Activated naive CD4-positive, alpha-beta T cell treated with anti-CD3 and anti-CD28 coated beads, Interleukin-2, amount 50 U/mL, for 24 hours (primary cell): ENCODE data around the gene PPP4R4.
"Not testable (repeated sequence)": the region's sequence is repeated elsewhere in the genome, so short reads cannot be mapped to it uniquely, and the experiment has no call there.

ENCODE experiments used
- H3K27ac Mint-ChIP-seq: one replicate; pipeline ENCODE4 v1.8.0; 2021; ENCODE audit warnings: mild to moderate bottlenecking, mixed read lengths
- H3K27me3 Mint-ChIP-seq: one replicate; pipeline ENCODE4 v1.8.0; 2021; ENCODE audit warnings: mixed read lengths
- H3K36me3 Mint-ChIP-seq: one replicate; pipeline ENCODE4 v1.8.0; 2021; ENCODE audit warnings: mixed read lengths
- H3K4me1 Mint-ChIP-seq: one replicate; pipeline ENCODE4 v1.8.0; 2021; ENCODE audit warnings: mixed read lengths
- H3K4me3 Mint-ChIP-seq: one replicate; pipeline ENCODE4 v1.8.0; 2021; ENCODE audit warnings: mild to moderate bottlenecking, mixed read lengths
- H3K9me3 Mint-ChIP-seq: one replicate; pipeline ENCODE4 v1.8.0; 2021; ENCODE audit warnings: mixed read lengths

PPP4R4 gene

GRCh38 chr14:94296181-94296545, 122.0 kb downstream of the PPP4R4 start:
- not testable (repeated sequence) for H3K4me1 Mint-ChIP-seq, H3K27ac Mint-ChIP-seq, H3K27me3 Mint-ChIP-seq, H3K36me3 Mint-ChIP-seq, H3K9me3 Mint-ChIP-seq, H3K4me3 Mint-ChIP-seq

DNA sequence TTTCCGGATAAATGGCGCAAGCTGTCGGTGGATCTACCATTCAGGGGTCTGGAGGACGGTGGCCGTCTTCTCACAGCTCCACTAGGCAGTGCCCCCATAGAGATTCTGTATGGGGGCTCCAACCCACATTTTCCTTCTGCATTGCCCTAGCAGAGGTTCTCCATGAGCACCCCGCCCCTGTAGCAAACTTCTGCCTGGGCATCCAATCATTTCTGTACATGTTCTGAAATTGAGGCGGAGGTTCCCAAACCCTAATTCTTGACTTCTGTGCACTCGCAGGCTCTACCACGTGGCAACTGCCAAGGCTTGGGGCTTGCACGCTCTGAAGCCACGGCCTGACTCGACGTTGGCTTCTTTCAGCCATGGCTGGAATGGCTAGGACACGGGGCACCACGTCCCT, 124.0 kb downstream of the PPP4R4 start:
- peaks cover 8% of the 10 kb centered on the region for H3K27me3 Mint-ChIP-seq
- H3K36me3 Mint-ChIP-seq = no peaks in the 10 kb centered on the region
- no peak overlapping the region for H3K27ac Mint-ChIP-seq
- no peaks in the 10 kb centered on the region for H3K9me3 Mint-ChIP-seq
- H3K4me1 Mint-ChIP-seq = no peaks in the 10 kb centered on the region
- no peak overlapping the region for H3K4me3 Mint-ChIP-seq

- Mint-ChIP-seq H3K36me3 (no peaks in the 10 kb centered on the region), H3K9me3 (peaks cover 9% of the 10 kb centered on the region), H3K27me3 (peaks cover 7% of the 10 kb centered on the region), H3K27ac (no peak overlapping the region), H3K4me1 (no peaks in the 10 kb centered on the region), H3K4me3 (no peak overlapping the region)
Measured at GRCh38 chr14:94303111-94303510, 129.0 kb downstream of the PPP4R4 start.

DNA sequence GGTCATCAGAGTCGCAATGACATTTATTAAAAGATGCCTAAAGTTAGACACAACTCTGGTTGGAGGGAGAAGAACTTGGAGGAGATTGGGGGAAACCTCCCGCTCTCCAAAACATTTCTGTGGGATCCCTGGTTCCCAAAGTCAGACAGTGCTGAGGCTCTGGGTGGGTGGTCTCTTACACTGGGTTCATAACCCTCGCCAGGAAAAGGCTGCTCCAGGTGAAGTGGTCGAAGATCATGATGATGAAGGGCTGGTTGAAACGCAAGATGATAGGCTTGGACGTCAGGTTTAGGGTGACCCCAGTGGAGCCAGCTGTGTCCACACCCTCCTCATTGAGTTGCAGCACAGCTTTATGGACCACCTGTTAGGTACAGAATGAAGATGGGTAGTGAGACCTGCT, 130.1 kb downstream of the PPP4R4 start:
- Mint-ChIP-seq H3K36me3 (no peaks in the 10 kb centered on the region), H3K27me3 (peaks cover 2% of the 10 kb centered on the region), H3K27ac (no peak overlapping the region), H3K4me1 (no peaks in the 10 kb centered on the region), H3K4me3 (no peak overlapping the region), H3K9me3 (peaks cover 15% of the 10 kb centered on the region)

GRCh38 chr14:94305620-94306019, 131.5 kb downstream of the PPP4R4 start:
- Mint-ChIP-seq H3K27me3 (peaks cover 2% of the 10 kb centered on the region), H3K4me1 (no peaks in the 10 kb centered on the region), H3K4me3 (no peak overlapping the region), H3K36me3 (no peaks in the 10 kb centered on the region), H3K9me3 (peaks cover 16% of the 10 kb centered on the region), H3K27ac (no peak overlapping the region)

GRCh38 chr14:94306047-94306978, 132.2 kb downstream of the PPP4R4 start:
- H3K9me3 Mint-ChIP-seq = peaks cover 16% of the 10 kb centered on the region
- H3K4me1 Mint-ChIP-seq = no peaks in the 10 kb centered on the region
- H3K27me3 Mint-ChIP-seq = peaks cover 2% of the 10 kb centered on the region
- no peak overlapping the region for H3K4me3 Mint-ChIP-seq
- no peak overlapping the region for H3K27ac Mint-ChIP-seq
- H3K36me3 Mint-ChIP-seq = no peaks in the 10 kb centered on the region

DNA sequence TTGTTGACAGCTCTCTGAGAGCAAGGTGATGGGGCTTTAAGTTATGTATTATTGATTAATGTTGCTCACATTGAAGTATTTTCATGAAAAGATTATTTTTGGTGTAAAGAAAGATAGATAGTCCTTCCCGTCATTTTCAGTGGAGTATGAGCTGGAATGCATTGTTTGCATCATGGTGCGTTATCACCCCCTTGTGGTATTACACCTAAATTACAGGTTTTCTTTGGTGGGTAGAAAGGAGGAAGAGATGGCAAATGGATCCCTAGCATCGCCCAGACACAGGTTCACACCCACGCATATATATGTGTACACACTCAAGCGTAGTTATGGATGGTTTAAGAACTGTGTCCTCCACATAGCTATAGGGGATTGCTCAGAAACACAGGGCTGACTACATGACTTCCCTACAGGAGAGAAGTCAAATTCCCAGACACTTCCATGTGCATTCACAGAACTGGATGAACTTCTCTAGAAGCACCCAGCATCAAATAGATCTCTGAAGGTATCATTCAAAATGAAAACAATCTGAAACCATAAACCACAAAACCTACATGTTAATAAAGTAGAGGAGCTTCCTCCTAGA, 133.4 kb downstream of the PPP4R4 start:
- no peaks in the 10 kb centered on the region for H3K4me1 Mint-ChIP-seq
- no peak overlapping the region for H3K4me3 Mint-ChIP-seq
- H3K27me3 Mint-ChIP-seq = peaks cover 2% of the 10 kb centered on the region
- H3K27ac Mint-ChIP-seq = no peak overlapping the region
- peaks cover 16% of the 10 kb centered on the region for H3K9me3 Mint-ChIP-seq
- no peaks in the 10 kb centered on the region for H3K36me3 Mint-ChIP-seq

DNA sequence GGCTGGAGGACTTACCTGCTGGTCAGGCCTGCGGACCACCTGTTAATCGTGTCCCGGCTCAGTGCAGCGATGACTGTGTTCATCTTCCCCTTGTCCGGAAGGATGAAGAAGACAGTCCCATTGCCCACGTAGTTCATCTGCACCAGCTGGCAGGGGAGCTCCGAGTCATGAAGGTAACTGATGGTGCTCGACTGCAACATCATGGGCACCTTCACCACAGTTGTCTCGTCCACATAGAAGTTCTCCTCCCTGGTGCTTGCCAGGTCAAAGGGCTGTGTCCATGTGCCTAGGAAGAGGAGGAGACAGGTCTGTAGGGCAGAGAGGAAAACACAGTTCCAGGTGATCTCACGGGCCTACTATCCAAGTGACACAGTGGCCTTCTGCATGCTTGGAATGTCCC, 135.6 kb downstream of the PPP4R4 start:
- Mint-ChIP-seq H3K9me3 (peaks cover 16% of the 10 kb centered on the region), H3K27ac (no peak overlapping the region), H3K4me3 (no peak overlapping the region), H3K4me1 (no peaks in the 10 kb centered on the region), H3K27me3 (peaks cover 2% of the 10 kb centered on the region), H3K36me3 (no peaks in the 10 kb centered on the region)

- Mint-ChIP-seq H3K36me3 (no peaks in the 10 kb centered on the region), H3K27ac (no peak overlapping the region), H3K9me3 (peaks cover 16% of the 10 kb centered on the region), H3K4me3 (no peak overlapping the region), H3K27me3 (peaks cover 2% of the 10 kb centered on the region), H3K4me1 (no peaks in the 10 kb centered on the region)
Measured at GRCh38 chr14:94310248-94310647, 136.1 kb downstream of the PPP4R4 start.

DNA sequence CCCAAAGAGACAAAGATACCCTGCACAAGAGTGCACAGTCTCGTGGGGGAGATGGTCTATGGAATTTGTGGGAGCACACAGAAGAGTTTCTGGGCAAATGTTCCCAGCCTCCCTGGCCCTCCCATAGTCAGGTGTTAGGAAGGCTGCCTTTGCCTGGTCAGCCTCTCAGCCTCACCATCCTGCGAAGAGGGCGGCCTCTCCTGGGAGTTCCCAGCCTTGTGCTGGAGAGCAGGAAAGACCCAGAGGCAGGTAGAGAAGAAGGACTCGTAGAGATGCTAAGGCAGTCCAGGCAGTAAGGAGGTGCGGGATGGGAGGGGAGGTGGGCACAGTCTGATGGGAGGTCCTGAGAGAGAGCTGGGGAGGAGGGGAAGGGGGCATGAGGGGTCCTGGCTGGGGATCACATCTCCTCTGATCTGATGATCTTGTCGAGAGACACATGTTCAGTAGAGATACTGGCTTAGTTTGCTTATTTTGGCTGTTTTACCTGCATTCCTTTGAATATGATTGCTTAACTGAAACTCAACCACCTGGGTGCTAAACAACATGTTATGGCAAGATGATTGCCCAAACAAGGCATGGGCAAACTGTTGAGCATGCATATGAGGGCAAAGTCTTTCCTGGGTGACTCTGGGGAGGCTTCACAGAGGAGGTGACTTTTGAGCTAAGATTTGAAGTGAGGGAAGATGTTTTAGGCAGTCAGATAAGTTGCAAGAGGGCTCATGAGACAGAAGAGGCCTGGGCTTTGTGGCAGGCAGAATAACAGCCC, 138.5 kb downstream of the PPP4R4 start:
- Mint-ChIP-seq H3K4me1 (no peaks in the 10 kb centered on the region), H3K27me3 (peaks cover 1% of the 10 kb centered on the region), H3K4me3 (no peak overlapping the region)

DNA sequence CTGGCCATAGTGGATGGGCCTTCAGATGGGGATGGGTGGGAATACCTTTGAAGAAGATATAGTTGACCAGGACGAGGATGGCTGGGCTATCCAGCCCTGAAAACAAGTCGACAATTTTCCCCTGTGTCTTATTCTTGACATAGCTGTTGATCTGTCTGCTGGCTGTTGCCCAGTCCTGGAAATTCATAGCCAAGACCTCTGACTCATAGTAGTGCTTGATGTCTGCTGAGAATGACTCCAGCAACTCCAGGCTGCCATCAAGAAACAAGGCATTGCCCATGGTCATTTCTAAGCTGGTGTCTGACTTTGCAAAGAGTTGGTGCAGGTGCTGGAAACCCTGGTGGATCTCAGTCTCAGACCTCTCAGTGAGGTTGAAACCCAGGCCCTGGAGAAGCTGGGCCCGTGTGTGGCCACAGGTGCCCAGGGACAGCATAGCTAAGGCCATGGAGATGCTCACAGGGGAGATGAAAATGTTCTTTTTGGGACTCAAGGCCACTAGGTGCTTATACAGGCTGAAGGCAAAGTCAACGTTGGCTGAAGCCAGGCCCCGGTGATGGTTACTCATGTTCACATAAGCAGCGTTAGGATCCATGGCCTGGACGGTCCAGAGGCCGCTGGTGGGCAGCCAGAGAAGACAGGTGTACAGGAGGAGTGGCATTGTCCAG, 140.0 kb downstream of the PPP4R4 start:
- H3K27ac Mint-ChIP-seq = no peak overlapping the region
- H3K4me1 Mint-ChIP-seq = no peaks in the 10 kb centered on the region
- peaks cover 1% of the 10 kb centered on the region for H3K27me3 Mint-ChIP-seq
- H3K36me3 Mint-ChIP-seq = no peaks in the 10 kb centered on the region
- peaks cover 2% of the 10 kb centered on the region for H3K9me3 Mint-ChIP-seq
- no peak overlapping the region for H3K4me3 Mint-ChIP-seq

More for the DNA sequence above, 138.5 kb downstream of the PPP4R4 start:
- H3K9me3 Mint-ChIP-seq = peaks cover 11% of the 10 kb centered on the region
- H3K27ac Mint-ChIP-seq = no peak overlapping the region
- H3K36me3 Mint-ChIP-seq = no peaks in the 10 kb centered on the region

- H3K36me3 Mint-ChIP-seq = no peaks in the 10 kb centered on the region
- no peak overlapping the region for H3K4me3 Mint-ChIP-seq
- H3K27ac Mint-ChIP-seq = no peak overlapping the region
Measured at GRCh38 chr14:94314890-94315289, 140.8 kb downstream of the PPP4R4 start.

DNA sequence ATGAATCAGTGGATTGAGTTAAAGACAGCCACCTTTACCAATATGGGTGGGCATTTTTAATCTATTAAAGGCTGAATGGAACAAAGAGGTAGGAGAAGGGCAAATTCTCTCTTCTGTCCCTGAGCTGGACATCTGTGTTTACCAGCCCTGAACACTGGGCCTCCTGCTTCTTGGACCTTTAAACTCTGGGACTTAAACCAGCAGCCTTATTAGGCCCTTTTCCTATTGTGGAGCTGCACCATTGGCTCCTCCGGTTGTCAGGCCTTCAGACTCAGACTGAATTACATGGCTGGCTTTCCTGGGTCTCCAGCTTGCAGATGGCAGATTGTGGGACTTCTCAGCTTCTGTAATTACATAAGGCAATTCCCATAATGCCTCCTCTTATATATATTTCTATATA, 142.6 kb downstream of the PPP4R4 start:
- H3K9me3 Mint-ChIP-seq = no peaks in the 10 kb centered on the region
- peaks cover 3% of the 10 kb centered on the region for H3K27me3 Mint-ChIP-seq
- no peak overlapping the region for H3K4me3 Mint-ChIP-seq
- no peak overlapping the region for H3K27ac Mint-ChIP-seq
- H3K36me3 Mint-ChIP-seq = no peaks in the 10 kb centered on the region
- no peaks in the 10 kb centered on the region for H3K4me1 Mint-ChIP-seq

More at GRCh38 chr14:94314890-94315289, 140.8 kb downstream of the PPP4R4 start:
- H3K9me3 Mint-ChIP-seq = no peaks in the 10 kb centered on the region
- no peaks in the 10 kb centered on the region for H3K4me1 Mint-ChIP-seq
- peaks cover 1% of the 10 kb centered on the region for H3K27me3 Mint-ChIP-seq

- H3K4me3 Mint-ChIP-seq = no peak overlapping the region
- no peaks in the 10 kb centered on the region for H3K4me1 Mint-ChIP-seq
- no peaks in the 10 kb centered on the region for H3K9me3 Mint-ChIP-seq
- peaks cover 4% of the 10 kb centered on the region for H3K27me3 Mint-ChIP-seq
- no peaks in the 10 kb centered on the region for H3K36me3 Mint-ChIP-seq
- H3K27ac Mint-ChIP-seq = no peak overlapping the region
Measured at GRCh38 chr14:94317259-94317658, 143.1 kb downstream of the PPP4R4 start.

DNA sequence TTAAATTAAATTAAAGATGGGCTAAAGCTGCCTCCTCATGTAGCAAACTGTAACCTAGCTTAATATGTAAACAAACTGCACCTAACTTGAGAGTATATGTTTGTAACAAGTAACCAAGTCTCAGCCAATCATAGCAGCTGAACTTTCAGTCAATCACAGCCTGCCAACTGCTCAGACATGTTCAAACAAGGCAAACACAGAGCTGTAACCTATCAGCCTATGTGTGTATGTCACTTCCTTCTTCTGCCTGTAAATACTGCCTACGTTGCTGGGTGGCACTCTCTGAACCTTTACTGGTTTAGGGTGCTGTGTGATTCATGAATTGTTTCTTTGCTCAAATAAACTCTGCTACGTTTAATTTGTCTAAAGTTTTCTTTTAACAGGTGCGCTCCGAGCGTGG, 146.1 kb downstream of the PPP4R4 start:
- Mint-ChIP-seq H3K36me3 (no peaks in the 10 kb centered on the region), H3K27me3 (peaks cover 4% of the 10 kb centered on the region), H3K9me3 (no peaks in the 10 kb centered on the region)

More for the DNA sequence above, 146.1 kb downstream of the PPP4R4 start:
- H3K4me1 Mint-ChIP-seq = no peaks in the 10 kb centered on the region
- no peak overlapping the region for H3K4me3 Mint-ChIP-seq
- H3K27ac Mint-ChIP-seq = no peak overlapping the region
